A549 (cell line): ENCODE measurements around the gene C1orf141. TPM values are rescaled to one million over a fixed set of nuclear protein-coding genes. Genes with fewer than 3 reads are reported as not detected.

Experiments used
- ATAC-seq, 2 experiments: fragments of 200-7000 bp in 1 of 2; fragments of >200 bp in 1 of 2; cut with Nextera tagmentation in 1 of 2; cut with Tn5 transposase in 1 of 2; 3 replicates each; pipeline versions ENCODE4 v1.8.0 to v1.9.1; 2018 to 2020; ENCODE audit warnings: mild to moderate bottlenecking in 1 of 2, moderate library complexity in 1 of 2
- CTCF ChIA-PET: fragments of 300-600 bp; sonication (Branson Sonifier 250); formaldehyde crosslinking; extraction: SDS; loops from one replicate; lab custom pipeline; 2021; ENCODE audit warnings: antibody characterized with exemption, inconsistent platforms; lab: Yijun Ruan, JAX
- POLR2A ChIA-PET: fragments of 350-600 bp; formaldehyde crosslinking; extraction: SDS; loops from one replicate; lab custom pipeline; 2021; ENCODE audit warnings: antibody characterized with exemption, inconsistent platforms; lab: Yijun Ruan, JAX
- DNase-seq, 2 experiments: peaks; one replicate each; pipeline versions ENCODE4 v3.0.0 to v3.0.0-alpha.2; 2011 to 2016; ENCODE audit warnings: low read depth in 1 of 2, low spot score in 1 of 2
- FAIRE-seq: peaks from 2 replicates; lab custom pipeline; 2011; peaks lifted over from hg19 to GRCh38; lab: Jason Lieb, UNC
- H3K27ac ChIP-seq, 2 experiments: fragments of >200 bp; sonication (Bioruptor Twin); formaldehyde crosslinking; 3 replicates each; pipeline ENCODE4 v1.5.1; 2016 to 2017
- H3K4me1 ChIP-seq: fragments of >200 bp; sonication (Bioruptor Twin); formaldehyde crosslinking; 3 replicates; pipeline ENCODE4 v1.6.1; 2016
- H3K4me2 ChIP-seq: fragments of >200 bp; sonication (Bioruptor Twin); formaldehyde crosslinking; 3 replicates; pipeline ENCODE4 v1.6.1; 2016
- H3K4me3 ChIP-seq: fragments of >200 bp; sonication (Bioruptor Twin); formaldehyde crosslinking; 3 replicates; pipeline ENCODE4 v1.5.1; 2016
- H3K9me3 ChIP-seq: fragments of >200 bp; sonication (Bioruptor Twin); formaldehyde crosslinking; 3 replicates; pipeline ENCODE4 v1.6.1; 2016
- BCL3 ChIP-seq: fragments of >200 bp; sonication (Bioruptor Twin); formaldehyde crosslinking; IDR thresholded peaks from 3 replicates; pipeline ENCODE4 v1.6.1; 2016
- CBX2 ChIP-seq: fragments of 200-600 bp; sonication (generic); IDR thresholded peaks from 2 replicates; pipeline ENCODE4 v1.6.1; 2016; ENCODE audit warnings: low read depth, mild to moderate bottlenecking, borderline replicate concordance
- CHD2 ChIP-seq: fragments of 150-350 bp; IDR thresholded peaks from 2 replicates; pipeline ENCODE4 v1.6.1; 2014; ENCODE audit warnings: low read length; ENCODE audit not compliant: partially characterized antibody
- CHD4 ChIP-seq: fragments of 200-600 bp; sonication (generic); IDR thresholded peaks from 2 replicates; pipeline ENCODE4 v1.6.1; 2016; ENCODE audit warnings: antibody characterized with exemption, mild to moderate bottlenecking, borderline replicate concordance
- ELK1 ChIP-seq: fragments of 150-350 bp; IDR thresholded peaks from 2 replicates; pipeline ENCODE4 v1.6.1; 2014; ENCODE audit warnings: low read depth, mild to moderate bottlenecking, low read length
- FOXS1 ChIP-seq: fragments of 250-450 bp; sonication (Bioruptor Pico); IDR thresholded peaks from 2 replicates; pipeline ENCODE4 v1.5.0; 2020; ENCODE audit warnings: mild to moderate bottlenecking, moderate library complexity
- HDAC2 ChIP-seq: fragments of 200-600 bp; sonication (generic); IDR thresholded peaks from 2 replicates; pipeline ENCODE4 v1.6.1; 2016
- HEYL ChIP-seq: fragments of 250-450 bp; sonication (Bioruptor Pico); IDR thresholded peaks from 2 replicates; pipeline ENCODE4 v1.8.0; 2021; ENCODE audit warnings: mild to moderate bottlenecking, moderate library complexity
- HMGXB4 ChIP-seq: fragments of 250-450 bp; sonication (Bioruptor Pico); IDR thresholded peaks from 2 replicates; pipeline ENCODE4 v1.5.0; 2021; ENCODE audit warnings: mild to moderate bottlenecking, moderate library complexity, borderline replicate concordance
- HOXA7 ChIP-seq: fragments of 250-450 bp; sonication (Bioruptor Pico); IDR thresholded peaks from 2 replicates; pipeline ENCODE4 v1.5.0; 2020; ENCODE audit warnings: mild to moderate bottlenecking, moderate library complexity
- JUN ChIP-seq, 2 experiments: fragments of >200 bp; sonication (Bioruptor Twin); formaldehyde crosslinking; IDR thresholded peaks; 2 replicates in 1 of 2; 3 replicates in 1 of 2; pipeline ENCODE4 v1.6.1; 2016 to 2017
- JUNB ChIP-seq: fragments of >200 bp; sonication (Bioruptor Twin); formaldehyde crosslinking; IDR thresholded peaks from 2 replicates; pipeline ENCODE4 v1.6.1; 2016
- KDM1A ChIP-seq: fragments of 200-600 bp; sonication (generic); IDR thresholded peaks from 2 replicates; pipeline ENCODE4 v1.6.1; 2016; ENCODE audit warnings: low read depth, mild to moderate bottlenecking
- KDM5A ChIP-seq: fragments of 200-600 bp; sonication (generic); IDR thresholded peaks from 2 replicates; pipeline ENCODE4 v1.6.1; 2016; ENCODE audit warnings: antibody characterized with exemption, mild to moderate bottlenecking
- NR3C1 ChIP-seq: fragments of >200 bp; sonication (Bioruptor Twin); formaldehyde crosslinking; IDR thresholded peaks from 3 replicates; pipeline ENCODE4 v1.6.1; 2017
- PHF8 ChIP-seq: fragments of 200-600 bp; sonication (generic); IDR thresholded peaks from 2 replicates; pipeline ENCODE4 v1.6.1; 2016; ENCODE audit warnings: low read depth, mild to moderate bottlenecking, antibody characterized with exemption, moderate library complexity, borderline replicate concordance
- POLR2A ChIP-seq: IDR thresholded peaks from 2 replicates; pipeline ENCODE4 v1.6.1; 2012; ENCODE audit warnings: mild to moderate bottlenecking, low read length
- POLR2AphosphoS2 ChIP-seq: conservative IDR thresholded peaks from 2 replicates; pipeline ENCODE4 v1.6.1; 2012; ENCODE audit warnings: low read length, improper control_type of control experiment, inconsistent platforms
- RARB ChIP-seq: fragments of 250-450 bp; sonication (Bioruptor Pico); IDR thresholded peaks from 2 replicates; pipeline ENCODE4 v1.8.0; 2021; ENCODE audit warnings: mild to moderate bottlenecking, moderate library complexity
- RCOR1 ChIP-seq: fragments of 150-350 bp; IDR thresholded peaks from 2 replicates; pipeline ENCODE4 v1.6.1; 2014; ENCODE audit warnings: antibody characterized with exemption, low read length, low read depth
- SREBF2 ChIP-seq: fragments of 450-650 bp; IDR thresholded peaks from 2 replicates; pipeline ENCODE4 v1.6.1; 2014; ENCODE audit warnings: mild to moderate bottlenecking, moderate library complexity
- TFCP2L1 ChIP-seq: fragments of 250-450 bp; sonication (Bioruptor Pico); IDR thresholded peaks from 2 replicates; pipeline ENCODE4 v1.5.0; 2021; ENCODE audit warnings: mild to moderate bottlenecking
- ZFP36 ChIP-seq: fragments of 450-650 bp; IDR thresholded peaks from 2 replicates; pipeline ENCODE4 v1.6.1; 2014; ENCODE audit warnings: borderline replicate concordance; ENCODE audit not compliant: partially characterized antibody
- ZSCAN20 ChIP-seq: fragments of 250-450 bp; sonication (Bioruptor Pico); IDR thresholded peaks from 2 replicates; pipeline ENCODE4 v1.8.0; 2022; ENCODE audit warnings: mild to moderate bottlenecking, moderate library complexity
- WGBS: methylation state at CpG from one replicate; pipeline ENCODE4 v1.1.6; 2017; ENCODE audit errors: missing lambda C conversion rate; 5-methylcytosine and 5-hydroxymethylcytosine counted together
- polyA minus RNA-seq: library from RNA; depleted of rRNA, polyadenylated mRNA; stranded (reverse); fragments of >200 nt; gene quantifications from 2 replicates; pipeline ENCODE4 v1.2.3, GENCODE V29; 2011; rRNA and poly(A)+ RNA removed
- polyA plus RNA-seq, 4 experiments: library from polyadenylated mRNA; depleted of rRNA in 3 of 4; stranded (reverse); fragments of >200 nt; fragmentation: RNase III in 1 of 4; extraction: RNeasy Plus Mini Kit Qiagen cat#74134 plus additional on column Dnase treatment in 1 of 4; gene quantifications; 2 replicates in 3 of 4; 3 replicates in 1 of 4; pipeline ENCODE4 v1.2.3, GENCODE V29; 2011 to 2017

Gene C1orf141
- polyA plus RNA-seq (2011; rRNA removed), result not detected in 2 replicates
- not detected in 2 replicates for polyA plus RNA-seq (2012; cell fraction: cytosol; rRNA removed)
- polyA plus RNA-seq (2012; cell fraction: nucleus; rRNA removed), result not detected in 2 replicates
- polyA plus RNA-seq (2017; fragmentation: RNase III; extraction: RNeasy Plus Mini Kit Qiagen cat#74134 plus additional on column Dnase treatment), result not detected in 3 replicates
- not detected in 2 replicates for polyA minus RNA-seq

GRCh38 chr1:67134695-67135094 is at the start of gene C1orf141:
TSS of gene C1orf141 (minus strand) at chr1:67134970. CDS start at chr1:67127240, 7,730 bp downstream.
- no peak within 1 kb of the TSS for H3K4me2 ChIP-seq
- CTCF ChIA-PET, result interaction anchor here (0.7 to 1.6 kb wide), 2 partner anchors 13 to 15 kb away, joined by 3 to 4 read pairs; no protein-coding TSS in a partner anchor
- no peak for ATAC-seq

GRCh38 chr1:67175530-67176087 is 40.8 kb upstream of the C1orf141 start:
- Histone ChIP-seq H3K4me3 (no peak overlapping the region), H3K4me2 (no peak overlapping the region), H3K27ac (no peak overlapping the region), H3K4me1 (no peaks in the 10 kb centered on the region), H3K9me3 (no peaks in the 10 kb centered on the region)
- DNase-seq (no peak), ATAC-seq (no peak), FAIRE-seq (no peak)
- CTCF ChIA-PET, result interaction anchor here (1.6 kb wide), 1 partner anchor 27 kb away, joined by 5 read pairs; no protein-coding TSS in a partner anchor
- TF ChIP-seq JUNB (no peak), SREBF2 (no peak), CHD4 (no peak), HMGXB4 (CRISPR knock-in tag) (no peak), HEYL (no peak), CHD2 (no peak), FOXS1 (no peak), PHF8 (no peak)
- POLR2A ChIA-PET, result no interaction called here
- 55% methylated on average over 3 of the region's 3 CpGs for WGBS

More at GRCh38 chr1:67134695-67135094, at the start of gene C1orf141:
- POLR2A ChIA-PET, result no interaction called here
- H3K27ac ChIP-seq, result no peak within 1 kb of the TSS
- H3K9me3 ChIP-seq, result no peaks in the 10 kb centered on the region
- TF ChIP-seq HDAC2 (no peak), KDM5A (no peak), KDM1A (no peak), POLR2A (no peak), JUNB (no peak), HMGXB4 (CRISPR knock-in tag) (no peak), ZFP36 (no peak), JUN (IDR thresholded peaks at IDR 0.05) (no peak), POLR2AphosphoS2 (no peak), NR3C1 (no peak), CBX2 (no peak), HOXA7 (CRISPR knock-in tag) (no peak), BCL3 (no peak), RARB (CRISPR knock-in tag) (no peak), ZSCAN20 (CRISPR knock-in tag) (no peak), RCOR1 (no peak), TFCP2L1 (CRISPR knock-in tag) (no peak), ELK1 (no peak), HEYL (no peak)
- WGBS, result 92% methylated on average over 27 of the region's 28 CpGs
- DNase-seq, result no peak
- H3K4me1 ChIP-seq, result no peaks in the 10 kb centered on the region
- no peak within 1 kb of the TSS for H3K4me3 ChIP-seq
- no peak for FAIRE-seq
